C4-2B (cell line): ENCODE measurements around the gene AP4B1.

Source experiments
- H3K27ac ChIP-seq: fragments of 450-650 bp; 2 replicates; pipeline ENCODE4 v1.5.1; 2017
- CTCF ChIP-seq: fragments of 450-650 bp; conservative IDR thresholded peaks from 2 replicates; pipeline ENCODE4 v1.5.1; 2017; ENCODE audit warnings: mild to moderate bottlenecking
- ZFX ChIP-seq: fragments of 450-650 bp; IDR thresholded peaks from 2 replicates; pipeline ENCODE4 v1.6.1; 2017

Gene AP4B1

GRCh38 chr1:113875714-113876113, 28.9 kb downstream of the AP4B1 start:
- TF ChIP-seq CTCF (no peak), ZFX (no peak)
- no peak overlapping the region for H3K27ac ChIP-seq

- TF ChIP-seq CTCF = peak; percentile 41
- no peak for TF ChIP-seq ZFX
Observed at GRCh38 chr1:113874012-113874879, 30.4 kb downstream of the AP4B1 start.

GRCh38 chr1:113872219-113872935, 32.2 kb downstream of the AP4B1 start:
- no peak overlapping the region for H3K27ac ChIP-seq
- TF ChIP-seq CTCF = no peak

More at GRCh38 chr1:113874012-113874879, 30.4 kb downstream of the AP4B1 start:
- H3K27ac ChIP-seq = no peak overlapping the region

GRCh38 chr1:113871597-113872113, 32.9 kb downstream of the AP4B1 start, which contains the start of gene PTPN22:
PTPN22 (minus strand) TSS chr1:113871712.
- H3K27ac ChIP-seq = no peak within 1 kb of the TSS
- TF ChIP-seq CTCF (no peak), ZFX (no peak)

- no peak for TF ChIP-seq ZFX
- no peak for TF ChIP-seq CTCF
- H3K27ac ChIP-seq = no peak overlapping the region
Observed at GRCh38 chr1:113870778-113871177, 33.8 kb downstream of the AP4B1 start.

GRCh38 chr1:113868387-113869083, 36.1 kb downstream of the AP4B1 start:
- H3K27ac ChIP-seq = no peak overlapping the region
- TF ChIP-seq ZFX = no peak
- no peak for TF ChIP-seq CTCF
